ENCODE measurements around the gene PAPOLB.

PAPOLB gene

DNA sequence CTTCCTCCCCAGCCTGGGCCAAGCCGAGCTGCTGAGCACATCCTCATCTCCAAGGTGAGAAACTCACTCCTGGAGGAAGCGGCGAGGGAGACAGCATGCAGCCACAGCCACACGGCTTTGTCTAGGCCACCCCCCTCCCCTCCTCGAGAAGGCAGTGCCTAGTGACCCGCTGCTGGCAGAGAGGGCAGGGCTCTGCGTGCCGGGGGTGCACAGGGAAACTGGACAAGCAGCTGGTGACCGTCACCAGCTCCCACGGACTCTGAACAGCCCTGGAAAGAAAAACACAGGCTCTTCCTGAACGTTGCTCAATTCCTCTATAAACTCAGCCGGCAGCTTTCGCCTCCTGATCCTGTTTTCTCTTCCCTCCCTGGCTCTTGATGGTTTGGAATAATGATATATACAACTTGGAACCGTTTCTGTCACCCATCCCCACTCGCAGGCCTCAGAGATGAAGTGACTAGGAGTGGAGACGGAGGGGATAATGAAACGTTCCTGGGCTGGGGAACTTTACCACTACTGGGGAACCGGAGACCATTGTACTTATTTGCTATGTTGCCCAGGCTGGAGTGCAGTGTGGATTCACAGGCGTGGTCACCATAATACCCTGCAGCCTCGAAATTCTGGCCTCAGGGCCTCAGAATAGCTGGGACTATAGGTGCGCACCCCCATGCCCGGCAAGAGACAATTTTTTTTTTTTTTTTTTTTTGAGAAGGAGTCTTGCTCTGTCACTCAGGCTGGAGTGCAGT, 19.3 kb downstream of the PAPOLB start:
- no peak for DNase-seq (ENCODE audit: low read depth in 1 of 2, low spot score in 1 of 2)

DNA sequence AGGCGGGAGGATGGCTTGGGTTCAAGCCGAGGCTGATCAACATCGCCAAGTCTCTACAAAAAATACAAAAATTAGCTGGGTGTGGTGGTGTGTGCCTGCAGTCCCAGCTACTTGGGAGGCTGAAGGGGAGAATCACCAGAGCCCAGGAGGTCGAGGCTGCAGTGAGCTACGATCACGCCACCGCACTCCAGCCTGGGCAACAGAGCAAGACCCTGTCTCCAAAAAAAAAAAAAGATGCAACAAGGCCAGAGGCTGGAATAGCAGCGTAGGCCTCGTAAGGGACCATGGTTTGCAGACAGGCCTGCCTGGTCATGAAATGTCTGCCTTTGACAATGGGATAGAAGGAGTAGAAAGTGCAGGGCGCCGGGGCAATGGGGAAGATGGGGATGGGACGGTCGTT, 20.0 kb downstream of the PAPOLB start:
- no peak for DNase-seq (ENCODE audit: low read depth in 1 of 2, low spot score in 1 of 2)

DNA sequence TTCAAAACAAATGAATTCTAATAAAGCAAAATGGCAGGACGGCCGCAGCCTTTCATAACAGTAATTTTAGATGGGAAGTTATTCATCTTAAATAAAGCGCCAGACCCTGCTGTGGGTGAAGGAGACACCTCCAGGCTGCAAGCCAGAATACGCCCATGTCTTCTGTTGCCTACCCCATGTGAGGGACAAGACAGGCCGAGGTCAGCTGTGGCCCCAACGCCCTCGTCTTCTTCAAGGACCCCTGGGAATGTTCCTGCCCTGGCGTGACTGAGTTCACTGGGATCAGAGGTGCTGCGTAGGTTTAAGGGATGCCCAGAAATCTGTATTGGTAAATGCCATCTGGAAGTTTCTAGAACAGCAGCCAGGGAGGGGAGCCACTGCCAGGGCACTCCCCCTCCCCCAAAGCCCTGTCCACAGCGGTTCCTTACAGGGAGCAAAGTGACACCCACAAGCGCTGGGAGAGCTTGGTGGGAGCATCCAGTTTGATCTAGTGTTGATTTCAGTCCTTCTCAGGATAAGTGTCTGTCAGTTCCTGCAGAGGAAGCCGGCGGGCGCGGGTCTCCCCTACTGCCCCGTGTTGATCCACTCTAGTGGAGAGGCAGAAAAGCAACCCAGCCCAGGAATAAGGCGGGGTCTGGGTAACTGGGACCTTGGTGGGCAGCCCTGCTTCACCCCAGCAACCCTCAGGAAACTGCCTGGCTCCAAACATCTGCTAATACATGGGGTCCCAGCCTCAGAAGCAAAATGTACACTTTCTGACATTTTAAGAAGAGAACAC, 20.6 kb downstream of the PAPOLB start:
- DNase-seq (ENCODE audit: low read depth in 1 of 2, low spot score in 1 of 2) = no peak

DNA sequence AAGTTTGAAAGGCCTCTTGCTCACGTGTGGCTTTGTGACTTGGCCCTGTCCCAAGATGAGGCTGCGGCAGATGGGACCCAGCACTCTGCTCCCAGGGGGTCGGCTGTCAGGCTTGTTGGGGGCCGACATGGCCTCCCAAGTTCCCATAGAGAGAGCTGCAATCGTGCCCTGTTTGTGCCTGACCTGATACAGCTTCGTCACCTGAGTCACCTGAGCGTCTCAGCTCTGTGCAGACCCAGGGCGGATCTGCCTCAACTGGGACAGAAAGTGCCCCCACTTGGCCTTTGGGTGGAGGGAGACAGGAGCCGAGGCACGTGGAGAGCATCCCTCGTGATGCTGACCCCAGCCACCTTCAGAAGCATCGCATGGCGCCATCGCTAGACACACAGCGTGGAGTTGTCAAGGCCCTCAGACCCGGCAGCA, 21.7 kb downstream of the PAPOLB start:
- DNase-seq (ENCODE audit: low read depth in 1 of 2, low spot score in 1 of 2) = no peak

DNA sequence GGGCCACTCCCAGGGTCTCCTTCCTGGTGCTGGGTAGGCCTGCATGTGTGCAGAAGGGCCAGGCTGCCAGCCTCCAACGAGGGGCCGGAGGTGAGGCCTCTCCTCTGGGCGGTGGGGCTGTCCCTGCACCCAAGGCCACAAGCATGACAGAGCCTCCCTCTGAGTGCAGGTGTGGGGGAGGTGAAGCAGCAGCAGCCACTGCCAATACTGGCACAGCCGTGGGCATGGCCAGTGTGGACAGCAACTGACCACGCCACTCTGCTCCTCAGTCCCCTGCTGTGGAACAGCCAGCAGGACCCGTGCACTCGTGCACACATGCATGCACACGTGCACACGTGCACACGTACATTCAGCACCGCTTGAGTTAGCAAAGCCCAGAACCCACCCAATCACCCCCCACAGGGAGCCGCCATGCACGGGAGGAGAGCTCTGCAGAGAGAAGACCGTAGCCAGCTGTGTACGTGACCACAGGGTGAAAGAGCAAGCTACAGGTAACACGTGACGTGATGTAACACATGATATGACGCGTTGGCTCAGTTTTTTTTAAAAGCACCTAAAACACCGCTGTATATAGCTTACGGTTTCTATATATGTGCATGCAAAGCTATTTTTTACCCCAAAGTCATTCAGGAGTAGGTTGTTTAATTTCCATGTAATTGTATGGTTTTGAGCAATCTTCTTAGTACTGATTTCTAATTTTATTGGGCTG, 23.1 kb downstream of the PAPOLB start:
- DNase-seq (ENCODE audit: low read depth in 1 of 2, low spot score in 1 of 2) = no peak

DNA sequence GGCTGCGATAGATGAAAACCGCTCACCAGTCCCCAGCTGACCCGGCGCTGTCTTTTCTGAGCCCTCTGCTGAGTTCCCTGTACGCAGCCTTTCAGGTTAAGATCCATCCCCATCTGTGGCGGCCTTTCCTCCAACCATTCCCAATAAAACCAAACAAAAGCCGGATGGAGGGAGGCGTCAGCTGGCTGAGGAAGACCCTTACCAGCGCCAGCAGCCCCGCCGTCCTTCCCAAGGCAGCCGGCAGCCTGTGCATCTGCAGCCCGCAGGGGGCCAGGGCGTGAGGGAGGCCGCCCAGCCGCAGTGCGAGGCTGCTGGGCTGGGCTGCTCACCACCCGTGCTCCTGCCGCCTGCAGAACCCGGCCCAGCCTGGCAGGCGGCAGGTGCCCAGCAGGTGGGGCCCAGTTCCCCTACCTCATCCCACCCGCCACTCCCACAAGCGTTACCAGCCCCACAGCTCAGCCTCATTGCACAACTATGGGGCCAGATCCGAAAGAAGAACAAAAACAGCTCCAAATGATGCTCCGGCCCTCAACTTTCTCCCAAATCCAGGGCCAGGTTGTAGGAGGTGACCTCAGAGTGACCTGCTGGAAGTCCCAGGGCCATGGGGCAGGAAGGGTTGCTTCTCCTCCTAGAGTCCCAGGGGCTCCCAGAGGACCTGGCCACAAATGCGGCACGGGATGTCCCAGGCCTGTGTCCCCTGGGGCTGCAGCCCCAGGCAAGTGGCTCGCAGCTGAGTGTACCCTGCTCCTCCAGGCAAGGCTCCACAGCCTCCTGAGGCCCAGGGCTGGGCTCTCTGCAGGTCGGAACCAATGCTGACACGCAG, 23.8 kb downstream of the PAPOLB start:
- no peak for DNase-seq (ENCODE audit: low read depth in 1 of 2, low spot score in 1 of 2)

DNA sequence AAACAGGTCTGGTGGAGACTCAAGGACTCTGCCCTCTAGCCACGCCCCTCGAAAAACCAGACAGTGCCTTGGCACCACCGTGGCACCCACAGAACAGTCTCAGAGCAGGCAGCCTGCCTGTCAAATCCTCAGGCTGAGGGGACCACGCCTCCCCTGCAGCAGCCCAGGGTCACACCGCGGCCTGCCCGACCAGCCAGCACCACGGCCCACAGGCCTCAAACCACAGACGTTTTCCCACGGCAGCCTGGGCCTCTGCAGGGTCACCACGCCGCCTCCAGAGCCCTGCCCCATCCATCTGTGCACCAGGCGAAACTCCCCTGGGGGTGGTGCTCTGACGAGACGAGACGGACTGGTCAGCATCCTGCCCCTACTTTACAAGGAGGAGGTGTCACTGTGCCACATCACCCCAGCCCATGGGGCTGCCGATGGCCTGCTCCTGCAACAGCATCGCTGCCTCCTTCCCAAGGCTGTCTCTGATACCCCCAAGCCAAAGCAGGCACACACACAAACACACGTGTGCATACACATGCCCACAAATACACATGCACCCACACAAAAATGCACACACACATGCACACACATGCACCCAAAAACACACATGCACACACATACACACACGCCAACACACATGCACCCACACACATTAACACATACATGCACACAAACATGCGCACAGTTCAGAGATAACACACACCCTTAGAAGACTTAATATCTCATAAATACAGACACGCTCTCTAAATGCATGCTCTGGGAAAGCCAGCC, 24.6 kb downstream of the PAPOLB start:
- no peak for DNase-seq (ENCODE audit: low read depth in 1 of 2, low spot score in 1 of 2)

DNA sequence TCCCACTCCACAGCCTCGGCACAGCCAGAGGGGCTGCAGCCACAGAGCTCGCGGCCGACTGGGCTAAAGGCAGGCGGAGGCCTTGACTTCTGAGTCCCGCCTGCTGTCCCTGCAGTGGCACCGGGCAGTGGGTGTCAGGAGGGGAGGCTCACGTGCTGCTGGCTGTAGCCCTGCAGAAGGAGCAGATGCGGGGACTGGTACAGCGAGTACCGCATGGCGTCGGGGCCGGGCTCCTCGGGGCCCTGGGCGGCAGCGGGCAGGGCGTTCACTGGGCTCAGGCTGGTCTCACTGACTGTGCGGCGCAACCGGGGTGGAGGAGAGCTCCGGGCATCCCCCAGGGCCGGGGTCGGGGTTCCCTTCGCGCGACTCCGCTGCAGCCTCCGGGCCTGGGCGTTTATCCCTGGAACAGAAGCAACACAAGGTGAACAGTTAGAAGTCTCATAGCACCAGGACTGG, 25.6 kb downstream of the PAPOLB start:
- no peak for DNase-seq (ENCODE audit: low read depth in 1 of 2, low spot score in 1 of 2)

DNA sequence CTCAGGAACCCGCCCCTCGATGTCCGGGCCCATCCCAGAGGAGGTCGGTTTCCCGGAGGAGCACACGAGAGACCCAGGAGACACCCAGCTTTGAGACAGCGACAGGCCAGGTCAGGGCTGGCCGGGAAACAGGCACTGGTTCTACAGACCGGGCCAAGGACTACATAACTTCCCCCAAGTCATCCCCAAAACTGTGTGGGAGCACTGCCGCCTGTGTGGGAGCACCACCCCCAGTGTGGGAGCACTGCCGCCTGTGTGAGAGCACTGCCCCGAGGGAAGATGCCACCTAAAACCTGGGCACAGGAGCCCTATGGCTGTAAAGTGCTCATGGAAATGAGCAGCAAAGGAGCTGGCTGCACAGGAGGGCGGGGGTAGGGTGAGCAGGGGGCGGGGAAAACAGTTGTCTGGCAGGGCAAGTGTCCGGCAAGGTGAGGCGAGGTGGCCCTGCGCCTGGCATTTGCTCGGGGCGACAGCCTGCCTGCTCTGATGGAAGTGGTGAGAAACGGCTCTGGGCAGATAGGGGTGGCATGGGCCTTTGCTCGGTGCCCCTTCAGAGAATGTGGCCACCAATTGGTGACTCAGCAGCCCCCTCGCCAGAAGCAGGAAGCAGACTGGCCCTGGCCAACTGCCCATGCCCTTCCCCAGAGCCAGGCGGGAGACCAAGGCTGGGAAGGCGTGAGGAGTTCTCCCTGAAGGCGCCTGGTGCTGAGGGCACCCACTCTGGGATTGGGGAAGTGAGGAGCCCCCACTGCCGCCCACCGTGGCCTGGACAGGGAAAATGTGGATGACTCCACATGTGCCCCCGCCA, 26.2 kb downstream of the PAPOLB start:
- DNase-seq (ENCODE audit: low read depth in 1 of 2, low spot score in 1 of 2) = no peak

DNA sequence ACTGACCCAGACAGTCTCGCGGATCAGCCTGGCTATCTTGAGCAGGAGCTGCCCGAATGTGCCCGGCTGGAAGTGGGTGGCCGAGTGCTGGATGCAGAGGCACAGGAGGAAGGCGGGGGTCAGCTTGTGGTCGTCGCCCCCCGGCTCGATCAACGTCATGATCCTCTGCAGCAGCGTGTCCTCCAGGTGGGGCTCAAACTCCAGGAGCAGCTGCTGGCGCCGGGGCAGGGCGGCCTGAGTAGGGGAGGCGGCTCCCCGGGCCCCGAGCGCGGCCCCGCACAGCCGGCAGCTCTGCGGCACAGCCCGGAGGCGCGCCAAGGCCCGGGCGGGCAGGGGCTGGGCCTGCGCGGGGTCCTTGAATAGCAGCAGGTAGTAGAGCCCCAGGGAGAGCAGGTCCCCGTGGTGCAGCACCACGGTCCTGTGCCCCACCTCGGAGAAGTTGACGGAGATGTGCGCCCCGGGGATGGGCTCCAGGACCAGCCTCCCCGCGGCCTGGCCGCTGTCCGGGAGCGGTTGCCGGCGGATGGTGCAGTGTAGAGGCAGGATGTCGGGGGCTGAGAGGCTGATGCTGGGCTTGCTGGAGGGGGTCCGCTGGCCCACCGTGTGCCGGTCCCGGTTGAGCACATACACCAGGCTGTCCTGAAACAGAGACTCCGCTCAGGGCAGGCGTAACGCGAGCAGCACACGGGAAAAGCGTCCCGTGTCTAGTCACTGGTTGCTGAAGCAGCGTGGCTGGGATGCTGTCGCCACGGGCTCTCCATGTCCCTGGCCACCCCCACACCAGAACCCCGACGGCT, 27.0 kb downstream of the PAPOLB start:
- no peak for DNase-seq (ENCODE audit: low read depth in 1 of 2, low spot score in 1 of 2)

DNA sequence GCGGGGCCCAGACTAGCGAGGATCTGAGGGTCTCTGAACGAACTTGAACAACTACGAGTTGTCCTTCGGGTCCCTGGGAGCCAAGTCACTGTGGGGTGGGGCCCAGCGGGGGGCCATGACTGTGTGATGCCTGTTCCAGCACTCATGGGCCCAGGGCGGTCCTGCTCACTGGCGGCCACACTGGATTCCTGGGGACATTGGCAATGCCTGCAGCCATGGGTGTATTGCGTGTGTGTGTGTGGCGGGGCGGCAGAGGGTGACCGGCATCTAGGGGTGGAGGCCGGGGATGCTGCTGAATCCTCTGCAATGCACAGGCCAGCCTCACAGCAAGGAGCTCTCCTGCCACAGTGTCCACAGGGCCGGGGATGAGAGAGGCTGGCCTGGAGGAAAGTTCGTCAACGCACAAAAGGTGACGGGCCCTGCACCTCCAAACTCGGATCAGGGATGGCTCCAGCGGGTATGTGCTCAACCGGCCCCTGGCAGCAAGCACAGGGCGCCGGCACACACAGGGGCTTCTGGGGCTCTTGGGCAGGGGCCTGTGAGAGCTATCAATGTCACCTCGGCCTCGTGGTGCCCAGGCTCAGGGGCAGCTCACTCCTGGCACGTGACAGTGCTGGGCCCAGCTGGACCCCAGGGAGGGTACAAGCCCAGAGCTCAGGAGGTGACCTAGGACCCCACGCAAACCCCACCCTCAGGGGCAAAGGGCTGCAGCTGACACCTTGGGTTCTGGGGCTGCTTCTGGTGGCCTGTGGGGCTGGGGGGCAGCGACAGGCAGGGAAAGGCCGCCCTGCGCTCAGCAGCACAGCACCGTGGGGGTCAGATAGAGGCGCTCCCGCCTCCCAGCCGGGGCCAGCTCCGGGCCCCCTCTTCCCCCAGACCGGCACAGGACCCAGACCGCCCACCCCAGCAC, 27.9 kb downstream of the PAPOLB start:
- DNase-seq (ENCODE audit: low read depth in 1 of 2, low spot score in 1 of 2) = no peak

DNA sequence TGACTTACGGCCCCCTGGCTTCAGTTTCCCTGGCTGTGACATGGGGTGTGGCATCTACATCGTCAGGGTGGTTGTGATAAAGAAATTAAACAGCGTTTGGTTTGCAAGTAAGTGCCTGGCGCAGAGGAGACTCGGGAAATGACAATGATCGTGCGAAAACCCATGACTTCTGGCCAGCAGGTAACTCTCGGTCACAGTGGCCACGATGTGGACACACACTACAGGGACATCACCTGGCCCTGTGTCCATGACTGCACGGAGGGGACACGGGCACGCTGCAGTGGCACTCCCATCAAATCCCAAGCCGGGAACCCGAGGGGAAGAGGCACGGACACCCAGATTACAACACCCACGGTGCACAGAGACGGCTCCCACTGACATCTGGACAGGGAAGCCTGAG, 28.7 kb downstream of the PAPOLB start:
- no peak for DNase-seq (ENCODE audit: low read depth in 1 of 2, low spot score in 1 of 2)

DNA sequence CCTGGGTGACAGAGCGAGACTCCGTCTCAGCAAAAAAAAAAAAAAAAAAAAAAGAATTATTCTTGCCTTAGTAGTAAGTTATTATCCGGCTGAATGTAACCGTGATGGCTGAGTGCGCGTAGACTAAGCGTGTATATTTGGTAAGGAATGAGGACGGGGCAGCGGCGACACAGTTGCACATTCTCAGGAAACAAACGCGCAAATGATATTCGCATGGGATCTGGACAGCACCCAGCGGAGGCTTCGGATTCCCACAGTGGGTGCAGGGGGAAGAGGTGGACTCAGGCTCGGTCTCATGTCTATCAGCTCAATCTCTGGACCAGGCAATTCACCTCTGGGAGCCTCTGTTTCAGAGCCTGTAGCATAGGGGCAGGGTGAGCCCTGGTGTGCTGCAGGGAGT, 29.1 kb downstream of the PAPOLB start:
- DNase-seq (ENCODE audit: low read depth in 1 of 2, low spot score in 1 of 2) = no peak

DNA sequence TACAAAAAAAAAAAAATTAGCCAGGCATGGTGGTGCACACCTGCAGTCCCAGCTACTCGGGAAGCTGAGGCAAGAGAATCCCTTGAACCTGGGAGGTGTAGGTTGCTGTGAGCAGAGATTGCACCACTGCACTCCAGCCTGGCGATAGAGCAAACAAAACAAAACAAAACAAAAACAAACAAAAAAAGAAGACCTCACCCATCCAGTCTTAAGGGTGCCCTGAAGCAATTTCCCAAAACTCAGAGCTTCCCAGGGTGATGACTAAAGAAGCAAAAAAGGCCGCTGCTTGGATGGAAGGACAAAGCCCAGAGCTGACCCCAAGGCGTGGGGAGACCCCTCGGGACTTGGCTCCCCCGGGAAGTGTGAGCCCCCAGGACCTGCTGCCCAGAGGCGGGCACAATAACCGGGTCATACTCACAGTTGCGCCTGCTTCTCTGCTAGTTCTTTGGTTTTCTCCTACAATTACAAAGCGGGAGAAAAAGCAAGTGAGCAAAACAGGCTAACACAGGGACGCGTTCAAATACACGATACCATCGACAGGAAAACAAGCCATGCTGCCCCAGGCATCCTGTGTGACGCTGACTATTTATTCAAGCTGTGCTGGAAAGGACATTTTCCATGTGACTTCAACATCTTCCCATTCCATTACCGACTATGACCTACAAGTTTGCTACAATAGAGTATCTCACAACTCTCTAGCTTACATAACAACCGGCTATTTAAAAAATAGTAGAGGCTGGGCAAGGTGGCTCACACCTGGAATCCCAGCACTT, 29.9 kb downstream of the PAPOLB start:
- no peak for DNase-seq (ENCODE audit: low read depth in 1 of 2, low spot score in 1 of 2)

DNA sequence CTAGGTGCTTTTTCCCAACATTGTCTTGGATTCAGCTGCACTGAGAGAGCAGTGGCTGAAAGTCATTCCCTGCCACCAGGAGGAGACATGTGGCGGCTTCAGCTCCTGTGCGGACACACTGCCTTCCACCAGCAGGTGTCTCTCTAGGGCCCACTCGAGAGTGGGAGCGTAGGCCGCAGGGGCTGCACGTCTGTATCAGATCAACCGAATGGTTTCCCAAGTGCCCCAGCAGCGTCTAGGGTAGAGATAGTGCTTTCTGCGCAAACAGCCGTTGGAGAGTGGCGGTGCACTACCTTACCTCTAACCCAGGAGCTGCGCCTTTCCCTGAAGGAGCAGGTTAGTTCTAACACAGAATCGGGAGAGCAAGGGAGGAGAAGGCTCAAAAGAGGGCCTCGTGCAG, 31.7 kb downstream of the PAPOLB start:
- peak; percentile 9 to 59 for DNase-seq (ENCODE audit: low read depth in 1 of 2, low spot score in 1 of 2)

DNA sequence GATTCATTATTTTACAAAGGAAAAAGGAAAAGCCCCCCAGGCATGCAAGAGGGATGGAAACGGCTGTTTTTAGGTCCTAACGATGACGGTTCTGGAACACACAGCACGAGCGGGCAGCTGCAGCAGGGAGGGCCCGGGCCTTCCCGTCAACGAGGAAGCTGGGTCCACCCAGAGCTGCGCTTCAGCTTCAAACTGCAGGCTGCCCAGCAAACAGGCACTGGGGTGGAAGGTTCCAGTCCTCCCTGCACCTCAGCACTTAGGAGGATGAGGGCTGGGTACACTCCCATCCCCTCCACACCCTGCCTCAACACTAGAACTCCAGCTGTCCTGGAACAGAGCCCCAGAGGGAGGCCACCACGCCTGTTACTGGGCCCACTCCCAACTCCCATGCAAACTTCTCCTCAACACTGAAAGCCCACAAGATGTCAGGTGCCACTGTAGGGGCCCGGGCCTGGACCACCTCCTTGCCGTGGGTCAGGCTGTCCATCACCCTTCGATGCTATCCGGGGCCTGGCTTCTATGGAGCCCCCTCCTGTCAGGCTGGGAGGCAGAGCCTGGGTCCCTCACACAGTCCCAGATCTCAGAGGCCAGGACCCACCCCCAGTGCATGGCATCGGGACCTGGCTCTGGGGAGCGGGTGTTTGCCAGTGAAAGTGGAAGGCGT, 33.0 kb downstream of the PAPOLB start:
- DNase-seq (ENCODE audit: low read depth in 1 of 2, low spot score in 1 of 2) = no peak
